K562 (cell line): ENCODE results near the gene GMIP. TPM values are rescaled to one million over a fixed set of nuclear protein-coding genes. Genes with fewer than 3 reads are reported as not detected.

Source experiments
- ATAC-seq: fragments of 200-7000 bp; cut with Tn5 transposase; 3 replicates; pipeline ENCODE4 v1.9.1; 2020; ENCODE audit warnings: moderate library complexity
- BruUV-seq: library from RNA; stranded (reverse); fragments of 400-500 nt; replicated peaks from 2 replicates; lab custom pipeline; 2021; lab: Mats Ljungman, UMichigan
- CTCF ChIA-PET: fragments of 300-600 bp; formaldehyde crosslinking; extraction: SDS; loops from one replicate; lab custom pipeline; 2021; ENCODE audit warnings: low intra/inter-chr PET ratio; lab: Yijun Ruan, JAX
- POLR2A ChIA-PET: fragments of 300-600, 350-650 bp; sonication (Branson Sonifier 250); formaldehyde crosslinking; extraction: SDS; loops from one replicate; lab custom pipeline; 2021; ENCODE audit warnings: antibody characterized with exemption, inconsistent platforms; lab: Yijun Ruan, JAX
- DNase-seq, 4 experiments: peaks; one replicate each; pipeline versions ENCODE4 v3.0.0 to v3.0.0-alpha.2; 2011 to 2018; ENCODE audit warnings: low spot score in 3 of 4, mixed read lengths in 3 of 4; ENCODE audit errors: extremely low read depth in 1 of 4
- FAIRE-seq: peaks from 2 replicates; lab custom pipeline; 2011; peaks lifted over from hg19 to GRCh38; lab: Jason Lieb, UNC
- H2AFZ ChIP-seq: 2 replicates; pipeline ENCODE4 v1.6.0; 2011; ENCODE audit warnings: low read depth, low read length, control low read depth, inconsistent platforms
- H3K27ac ChIP-seq: fragments of 200-600 bp; 3 replicates; pipeline ENCODE4 v1.8.0; 2011; ENCODE audit warnings: low read depth, mild to moderate bottlenecking, control low read depth, inconsistent platforms, low read length, moderate library complexity, mixed read lengths; ENCODE audit errors: extremely low read depth
- H3K27me3 ChIP-seq, 2 experiments: fragments of 300-600 bp in 1 of 2; 2 replicates in 1 of 2; 3 replicates in 1 of 2; pipeline versions ENCODE4 v1.6.0 to v1.8.0; 2011; ENCODE audit warnings: inconsistent platforms in 2 of 2, low read length in 2 of 2, mild to moderate bottlenecking in 1 of 2, mixed read lengths in 1 of 2, moderate library complexity in 1 of 2; ENCODE audit not compliant: control insufficient read depth in 2 of 2, insufficient read depth in 2 of 2
- H3K36me3 ChIP-seq: fragments of 300-600 bp; 3 replicates; pipeline ENCODE4 v1.8.0; 2011; ENCODE audit warnings: mild to moderate bottlenecking, low read length, inconsistent platforms; ENCODE audit not compliant: control insufficient read depth, insufficient read depth
- H3K4me1 ChIP-seq, 2 experiments: fragments of 200-600 bp in 1 of 2; replicated peaks in 1 of 2; 2 replicates in 1 of 2; 3 replicates in 1 of 2; pipeline versions ENCODE4 v1.5.1 to v1.8.0; 2011; ENCODE audit warnings: inconsistent platforms in 2 of 2, low read length in 2 of 2, mild to moderate bottlenecking in 1 of 2, mixed read lengths in 1 of 2, moderate library complexity in 1 of 2; ENCODE audit not compliant: control insufficient read depth in 2 of 2, insufficient read depth in 2 of 2
- H3K4me2 ChIP-seq: 2 replicates; pipeline ENCODE4 v1.6.1; 2011; ENCODE audit warnings: low read length, control low read depth, inconsistent platforms, mixed read lengths; ENCODE audit not compliant: insufficient read depth
- H3K4me3 ChIP-seq: fragments of 200-600 bp; sonication (generic), shearing (Covaris generic); 2 replicates; pipeline ENCODE4 v1.5.1; 2016; ENCODE audit warnings: control low read depth, inconsistent platforms
- H3K79me2 ChIP-seq: fragments of 200-600 bp; 3 replicates; pipeline ENCODE4 v1.8.0; 2011; ENCODE audit warnings: low read length, inconsistent platforms; ENCODE audit not compliant: control insufficient read depth, insufficient read depth
- H3K9ac ChIP-seq, 2 experiments: 2 replicates each; pipeline versions ENCODE4 v1.6.0 to v1.6.1; 2011; ENCODE audit warnings: low read depth in 2 of 2, low read length in 2 of 2, control low read depth in 1 of 2, inconsistent platforms in 1 of 2, mild to moderate bottlenecking in 1 of 2, mixed read lengths in 1 of 2; ENCODE audit not compliant: insufficient read depth in 1 of 2
- H3K9me1 ChIP-seq: one replicate; pipeline ENCODE4 v1.6.0; 2011; ENCODE audit warnings: inconsistent platforms, mild to moderate bottlenecking, low read length, moderate library complexity; ENCODE audit not compliant: control insufficient read depth, insufficient read depth
- H3K9me3 ChIP-seq: replicated peaks from 2 replicates; pipeline ENCODE4 v1.5.1; 2011; ENCODE audit warnings: low read depth, low read length, inconsistent platforms; ENCODE audit not compliant: control insufficient read depth, insufficient read depth
- H4K20me1 ChIP-seq: replicated peaks from 2 replicates; pipeline ENCODE4 v1.6.1; 2011; ENCODE audit warnings: low read length, inconsistent platforms, mixed read lengths; ENCODE audit not compliant: control insufficient read depth, insufficient read depth
- CHD2 ChIP-seq: IDR thresholded peaks from 2 replicates; pipeline ENCODE4 v1.6.1; 2011; ENCODE audit warnings: low read depth, low read length
- E4F1 ChIP-seq: fragments of 250-450 bp; sonication (Bioruptor Pico); IDR thresholded peaks from 2 replicates; pipeline ENCODE4 v1.5.0; 2021; ENCODE audit warnings: mild to moderate bottlenecking, borderline replicate concordance
- ERF ChIP-seq: fragments of 450-650 bp; formaldehyde crosslinking; IDR thresholded peaks from 2 replicates; pipeline ENCODE4 v1.4.0; 2020; ENCODE audit warnings: mild to moderate bottlenecking, mixed read lengths
- HDAC3 ChIP-seq: fragments of 450-650 bp; IDR thresholded peaks from 2 replicates; pipeline ENCODE4 v1.6.1; 2018; ENCODE audit warnings: borderline replicate concordance, mild to moderate bottlenecking, moderate library complexity; ENCODE audit not compliant: partially characterized antibody
- HSF4 ChIP-seq: fragments of 250-450 bp; sonication (Bioruptor Pico); IDR thresholded peaks from 2 replicates; pipeline ENCODE4 v2.1.2; 2022; ENCODE audit warnings: mild to moderate bottlenecking, moderate library complexity, borderline replicate concordance
- LCOR ChIP-seq: sonication (generic); formaldehyde crosslinking; IDR thresholded peaks from 2 replicates; pipeline ENCODE4 v1.8.0; 2022; ENCODE audit warnings: mild to moderate bottlenecking, missing genetic modification reagents
- MEF2A ChIP-seq: IDR thresholded peaks from 2 replicates; pipeline ENCODE4 v1.6.1; 2011; ENCODE audit warnings: low read depth, mild to moderate bottlenecking, low read length, moderate library complexity; ENCODE audit not compliant: control insufficient read depth
- NCOA1 ChIP-seq: fragments of 450-650 bp; IDR thresholded peaks from 2 replicates; pipeline ENCODE4 v1.6.1; 2016; ENCODE audit warnings: low read depth
- PHB ChIP-seq: fragments of 250-450 bp; sonication (Bioruptor Pico); IDR thresholded peaks from 2 replicates; pipeline ENCODE4 v1.5.0; 2021
- PREB ChIP-seq: sonication (generic); formaldehyde crosslinking; IDR thresholded peaks from 2 replicates; pipeline ENCODE4 v1.8.1; 2023; ENCODE audit warnings: mild to moderate bottlenecking, missing genetic modification reagents
- RUNX1 ChIP-seq: sonication (generic); IDR thresholded peaks from 2 replicates; pipeline ENCODE4 v1.6.1; 2016; ENCODE audit warnings: antibody characterized with exemption, low read depth
- SMAD3 ChIP-seq: fragments of 450-650 bp; formaldehyde crosslinking; conservative IDR thresholded peaks from 2 replicates; pipeline ENCODE4 v1.4.0; 2020; ENCODE audit warnings: mild to moderate bottlenecking
- SMARCB1 ChIP-seq: IDR thresholded peaks from 2 replicates; pipeline ENCODE4 v1.6.1; 2011; ENCODE audit warnings: improper control_type of control experiment, low read depth; ENCODE audit not compliant: insufficient read length
- TCFL5 ChIP-seq: fragments of 250-450 bp; sonication (Bioruptor Pico); conservative IDR thresholded peaks from 2 replicates; pipeline ENCODE4 v1.6.1; 2021; ENCODE audit warnings: mild to moderate bottlenecking, moderate library complexity, matching md5 sums
- TEAD2 ChIP-seq: fragments of 450-650 bp; IDR thresholded peaks from 2 replicates; pipeline ENCODE4 v1.6.1; 2016; ENCODE audit warnings: missing genetic modification characterization, control low read depth, missing compliant biosample characterization
- ZFP1 ChIP-seq: fragments of 450-650 bp; formaldehyde crosslinking; IDR thresholded peaks from 2 replicates; pipeline ENCODE4 v1.4.0; 2020; ENCODE audit warnings: mild to moderate bottlenecking, mixed read lengths
- ZZZ3 ChIP-seq: fragments of 450-650 bp; IDR thresholded peaks from 2 replicates; pipeline ENCODE4 v1.6.1; 2016; ENCODE audit warnings: antibody characterized with exemption, mild to moderate bottlenecking, moderate library complexity
- WGBS: fragments of 100-300 bp; shearing (Covaris generic); methylation state at CpG from one replicate; pipeline ENCODE4 v1.1.6; 2016; ENCODE audit warnings: low coverage, mixed read lengths; ENCODE audit not compliant: insufficient coverage; ENCODE audit errors: missing lambda C conversion rate; 5-methylcytosine and 5-hydroxymethylcytosine counted together
- in situ Hi-C: fragments of 300-500 bp; cut with MboI; formaldehyde crosslinking; loops from 4 replicates; pipeline ENCODE4 v1.15.0; 2018; ENCODE audit warnings: inconsistent platforms, mixed read lengths
- intact Hi-C: fragments of 100-400 bp; cut with micrococcal nuclease; formaldehyde crosslinking; loops from 2 replicates; pipeline ENCODE4 v1.14.2; 2022
- polyA plus RNA-seq, 8 experiments: library from polyadenylated mRNA; depleted of rRNA in 4 of 8; stranded (reverse) in 5 of 8; unstranded in 3 of 8; fragments of >200 nt; fragmentation: Nextera tagmentation in 2 of 8; fragmentation: Illumina TruSeq in 1 of 8; extraction: Ambion mirVana in 2 of 8; extraction: Trizol in 1 of 8; gene quantifications; 2 replicates each; pipeline versions ENCODE4 v1.2.1 to v1.2.3, GENCODE V29; 2011 to 2014; ENCODE audit warnings: inconsistent platforms in 1 of 8, missing spikeins in 1 of 8
- total RNA-seq, 7 experiments: library from RNA; depleted of rRNA in 6 of 7; stranded (reverse); fragments of >200 nt in 6 of 7; fragmentation: Illumina TruSeq in 2 of 7; extraction: Trizol in 2 of 7; gene quantifications; 2 replicates each; pipeline versions ENCODE4 v1.2.1 to v1.2.3, GENCODE V29; 2011 to 2021; ENCODE audit warnings: low replicate concordance in 1 of 7
- TF ChIP-seq, protein P1 (sequence below), 2 experiments: fragments of 450-650 bp in 1 of 2; sonication (generic) in 1 of 2; formaldehyde crosslinking; conservative IDR thresholded peaks; 2 replicates each; pipeline versions ENCODE4 v1.4.0 to v1.8.1; 2020 to 2022; ENCODE audit warnings: mild to moderate bottlenecking in 1 of 2, missing genetic modification reagents in 1 of 2

The GMIP gene
- total and polyA plus RNA-seq, 9 of the 15 experiments (the other 6 are each of a cell fraction or from before 2014, with no cell fraction given): 0.14 to 15.8 (median 3.2) TPM

GRCh38 chr19:19613506-19613905 lies 30.0 kb downstream of the GMIP start:
- intact Hi-C loops (no loop called here), in situ Hi-C loops (no loop called here)
- BruUV-seq: no TSS peak
- Histone ChIP-seq H3K27ac (no peak overlapping the region), H3K9me3 (no peaks in the 10 kb centered on the region), H3K9ac (no peak overlapping the region), H3K9me1 (peaks cover 3% of the 10 kb centered on the region), H3K4me3 (no peak overlapping the region), H3K4me2 (no peak overlapping the region), H3K4me1 (peaks cover 0 to 13% of the 10 kb centered on the region in 2 experiments; a peak in 3 of 5 replicates), H3K27me3 (no peaks in the 10 kb centered on the region), H3K36me3 (no peaks in the 10 kb centered on the region), H3K79me2 (no peaks in the 10 kb centered on the region), H4K20me1 (no peaks in the 10 kb centered on the region), H2AFZ (no peak overlapping the region)
- ATAC-seq (no peak), DNase-seq (no peak), FAIRE-seq (no peak)
- no peak for TF ChIP-seq PREB (CRISPR knock-in tag)
- TF ChIP-seq ZFP1 (CRISPR knock-in tag): no peak
- TF ChIP-seq ERF (CRISPR knock-in tag): no peak
- TF ChIP-seq MEF2A: no peak
- no peak for TF ChIP-seq CHD2
- TF ChIP-seq HSF4 (CRISPR knock-in tag): no peak
- no peak for TF ChIP-seq HDAC3
- TF ChIP-seq PHB (CRISPR knock-in tag): no peak
- no peak for TF ChIP-seq SMARCB1
- TF ChIP-seq TCFL5 (CRISPR knock-in tag): no peak
- no peak for TF ChIP-seq E4F1 (CRISPR knock-in tag)
- TF ChIP-seq, protein P1, sequence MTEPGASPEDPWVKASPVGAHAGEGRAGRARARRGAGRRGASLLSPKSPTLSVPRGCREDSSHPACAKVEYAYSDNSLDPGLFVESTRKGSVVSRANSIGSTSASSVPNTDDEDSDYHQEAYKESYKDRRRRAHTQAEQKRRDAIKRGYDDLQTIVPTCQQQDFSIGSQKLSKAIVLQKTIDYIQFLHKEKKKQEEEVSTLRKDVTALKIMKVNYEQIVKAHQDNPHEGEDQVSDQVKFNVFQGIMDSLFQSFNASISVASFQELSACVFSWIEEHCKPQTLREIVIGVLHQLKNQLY (CRISPR knock-in tag; conservative IDR thresholded peaks at IDR 0.05): no peak
- TF ChIP-seq SMAD3 (CRISPR knock-in tag): no peak
- no peak for TF ChIP-seq RUNX1
- no peak for TF ChIP-seq ZZZ3
- no peak for TF ChIP-seq NCOA1
- no peak for TF ChIP-seq TEAD2 (tag)
- no peak for TF ChIP-seq LCOR (CRISPR knock-in tag)
- CTCF ChIA-PET: no interaction called here
- POLR2A ChIA-PET: interaction anchor here (0.5 to 1.5 kb wide), 4 partner anchors 9 to 1405 kb away, joined by 3 to 8 read pairs (median 3); no protein-coding TSS in a partner anchor
- WGBS: 49% methylated on average over 4 of the region's 4 CpGs
